Prostate gland (tissue), 2 donors: ENCODE results near the gene TCF4.

Experiments used
- CTCF ChIP-seq, 4 experiments: fragments of 200-600 bp in 2 of 4; fragments of 450-650 bp in 2 of 4; sonication (generic) in 2 of 4; IDR thresholded peaks; 1 replicate in 3 of 4; 2 replicates in 1 of 4; pipeline ENCODE4 v1.5.1; 2016 to 2019; ENCODE audit warnings: antibody characterized with exemption in 4 of 4, mild to moderate bottlenecking in 2 of 4, moderate library complexity in 2 of 4
- POLR2A ChIP-seq: fragments of 450-650 bp; IDR thresholded peaks from one replicate; pipeline ENCODE4 v1.6.1; 2016; ENCODE audit warnings: antibody characterized with exemption, mild to moderate bottlenecking

GRCh38 chr18:55610506-55610905 is 22.5 kb upstream of the TCF4 start:
- TF ChIP-seq CTCF (IDR thresholded peaks at IDR 0.05), result no peak
- no peak for TF ChIP-seq POLR2A
